GM12878 (cell line): ENCODE data around the gene PDE7B. TPM values are rescaled to one million over a fixed set of nuclear protein-coding genes. Genes with fewer than 3 reads are reported as not detected.

ENCODE experiments used
- ATAC-seq: fragments of 200-7000 bp; cut with Tn5 transposase; 3 replicates; pipeline ENCODE4 v1.9.1; 2020; ENCODE audit warnings: mild to moderate bottlenecking, moderate library complexity
- BruUV-seq: library from RNA; stranded (reverse); fragments of 400-500 nt; replicated peaks from 2 replicates; lab custom pipeline; 2021; lab: Mats Ljungman, UMichigan
- CTCF ChIA-PET: fragments of 300-600 bp; sonication (Branson Sonifier 250); formaldehyde crosslinking; extraction: SDS; loops from one replicate; lab custom pipeline; 2021; ENCODE audit warnings: inconsistent platforms; lab: Yijun Ruan, JAX
- POLR2A ChIA-PET: fragments of 350-600 bp; formaldehyde crosslinking; extraction: SDS; loops from one replicate; lab custom pipeline; 2021; ENCODE audit warnings: inconsistent platforms; lab: Charles Lee
- RAD21 ChIA-PET: fragments of 300-600 bp; sonication (Branson Sonifier 250); formaldehyde crosslinking; loops from one replicate; lab custom pipeline; 2023; ENCODE audit warnings: antibody characterized with exemption; ENCODE audit not compliant: unreplicated experiment; lab: Charles Lee
- SMC1A ChIA-PET: fragments of 300-600 bp; sonication (Branson Sonifier 250); formaldehyde crosslinking; loops from one replicate; lab custom pipeline; 2023; ENCODE audit not compliant: unreplicated experiment, uncharacterized antibody; lab: Charles Lee
- DNase-seq: peaks from one replicate; pipeline ENCODE4 v3.0.0-alpha.2; 2011; ENCODE audit warnings: low read depth, low spot score
- FAIRE-seq: peaks from 3 replicates; lab custom pipeline; 2011; peaks lifted over from hg19 to GRCh38; lab: Jason Lieb, UNC
- H2AFZ ChIP-seq: 2 replicates; pipeline ENCODE4 v1.6.0; 2011; ENCODE audit warnings: low read depth, low read length, control low read depth; ENCODE audit not compliant: control insufficient read depth
- H3K27ac ChIP-seq: 2 replicates; pipeline ENCODE4 v1.5.1; 2011; ENCODE audit warnings: control low read depth; ENCODE audit not compliant: control insufficient read depth, insufficient read depth
- H3K27me3 ChIP-seq, 2 experiments: replicated peaks in 1 of 2; 2 replicates each; pipeline versions ENCODE4 v1.6.0 to v1.6.1; 2011; ENCODE audit warnings: low read length in 1 of 2; ENCODE audit not compliant: control insufficient read depth in 2 of 2, insufficient read depth in 2 of 2
- H3K36me3 ChIP-seq, 2 experiments: 2 replicates each; pipeline ENCODE4 v1.5.1; 2011; ENCODE audit warnings: low read length in 1 of 2; ENCODE audit not compliant: control insufficient read depth in 2 of 2, insufficient read depth in 2 of 2
- H3K4me1 ChIP-seq: 2 replicates; pipeline ENCODE4 v1.6.1; 2011; ENCODE audit warnings: mild to moderate bottlenecking, low read length, moderate library complexity, mixed read lengths; ENCODE audit not compliant: control insufficient read depth, insufficient read depth
- H3K4me2 ChIP-seq: 2 replicates; pipeline ENCODE4 v1.6.0; 2011; ENCODE audit warnings: control low read depth; ENCODE audit not compliant: control insufficient read depth, insufficient read depth
- H3K4me3 ChIP-seq: fragments of 200-600 bp; sonication (generic); 2 replicates; pipeline ENCODE4 v1.5.1; 2016
- H3K79me2 ChIP-seq: 2 replicates; pipeline ENCODE4 v1.6.0; 2011; ENCODE audit warnings: low read length; ENCODE audit not compliant: control insufficient read depth, insufficient read depth
- H3K9ac ChIP-seq: 2 replicates; pipeline ENCODE4 v1.8.0; 2011; ENCODE audit warnings: low read length, control low read depth, mixed read lengths; ENCODE audit not compliant: control insufficient read depth, insufficient read depth
- H3K9me3 ChIP-seq: replicated peaks from 3 replicates; pipeline ENCODE4 v1.5.1; 2011; ENCODE audit warnings: mild to moderate bottlenecking, low read length; ENCODE audit not compliant: control insufficient read depth, insufficient read depth
- H4K20me1 ChIP-seq: 2 replicates; pipeline ENCODE4 v1.6.0; 2011; ENCODE audit not compliant: control insufficient read depth, insufficient read depth
- CBFB ChIP-seq: IDR thresholded peaks from 2 replicates; pipeline ENCODE4 v1.6.1; 2016; ENCODE audit warnings: antibody characterized with exemption, low read depth
- HDGF ChIP-seq: fragments of 450-650 bp; IDR thresholded peaks from 2 replicates; pipeline ENCODE4 v1.6.1; 2016; ENCODE audit warnings: antibody characterized with exemption
- IRF4 ChIP-seq: IDR thresholded peaks from 2 replicates; pipeline ENCODE4 v1.6.1; 2011; ENCODE audit warnings: low read depth, low read length
- RUNX3 ChIP-seq: IDR thresholded peaks from 2 replicates; pipeline ENCODE4 v1.6.1; 2012; ENCODE audit warnings: low read length, inconsistent platforms
- SMAD1 ChIP-seq: fragments of 450-650 bp; IDR thresholded peaks from 2 replicates; pipeline ENCODE4 v1.6.1; 2018; ENCODE audit warnings: mild to moderate bottlenecking, low read depth; ENCODE audit not compliant: partially characterized antibody
- SMC3 ChIP-seq: IDR thresholded peaks from 2 replicates; pipeline ENCODE4 v1.6.1; 2011; ENCODE audit warnings: low read length, improper control_type of control experiment, borderline replicate concordance
- SPI1 ChIP-seq: IDR thresholded peaks from 2 replicates; pipeline ENCODE4 v1.6.1; 2011; ENCODE audit warnings: low read depth, mild to moderate bottlenecking, low read length, moderate library complexity, borderline replicate concordance; ENCODE audit not compliant: insufficient read depth
- TCF3 ChIP-seq: IDR thresholded peaks from 2 replicates; pipeline ENCODE4 v1.6.1; 2012; ENCODE audit warnings: low read depth, mild to moderate bottlenecking, low read length, borderline replicate concordance; ENCODE audit not compliant: insufficient read depth
- YBX1 ChIP-seq: fragments of 450-650 bp; IDR thresholded peaks from 2 replicates; pipeline ENCODE4 v1.6.1; 2016; ENCODE audit warnings: antibody characterized with exemption
- WGBS: methylation state at CpG from one replicate; pipeline ENCODE4 v1.1.6; 2016; ENCODE audit warnings: low lambda C conversion rate; ENCODE audit not compliant: insufficient replicate concordance, insufficient coverage; ENCODE audit errors: missing lambda C conversion rate; 5-methylcytosine and 5-hydroxymethylcytosine counted together
- in situ Hi-C: fragments of 300-500 bp; cut with MboI; formaldehyde crosslinking; loops from 9 replicates; pipeline ENCODE4 v1.14.3; 2018; ENCODE audit warnings: mixed read lengths
- intact Hi-C: fragments of 100-400 bp; cut with micrococcal nuclease; formaldehyde crosslinking; loops from one replicate; pipeline ENCODE4 v1.14.2; 2022; ENCODE audit not compliant: unreplicated experiment
- polyA plus RNA-seq, 11 experiments: library from polyadenylated mRNA; depleted of rRNA in 4 of 11; unstranded in 6 of 11; stranded (reverse) in 5 of 11; fragments of >200 nt; fragmentation: Nextera tagmentation in 4 of 11; fragmentation: Illumina TruSeq in 1 of 11; extraction: Ambion mirVana in 4 of 11; extraction: Trizol in 1 of 11; gene quantifications; 1 replicate in 1 of 11; 2 replicates in 10 of 11; pipeline versions ENCODE4 v1.2.1 to v1.2.3, GENCODE V29; 2011 to 2016; ENCODE audit warnings: inconsistent platforms in 2 of 11, missing spikeins in 2 of 11, low read depth in 1 of 11
- total RNA-seq, 4 experiments: library from RNA; depleted of rRNA in 3 of 4; stranded (reverse); fragments of >200 nt in 3 of 4; fragmentation: Illumina TruSeq in 1 of 4; extraction: Trizol in 1 of 4; gene quantifications; 2 replicates each; pipeline versions ENCODE4 v1.2.1 to v1.2.3, GENCODE V29; 2013 to 2021
- TF ChIP-seq, protein P1 (sequence below): fragments of 450-650 bp; IDR thresholded peaks from 2 replicates; pipeline ENCODE4 v1.6.1; 2017; ENCODE audit warnings: mild to moderate bottlenecking
- TF ChIP-seq, protein P2 (sequence below): fragments of 450-650 bp; IDR thresholded peaks from 2 replicates; pipeline ENCODE4 v1.6.1; 2017; ENCODE audit warnings: low read depth, mild to moderate bottlenecking, moderate library complexity
- TF ChIP-seq, protein P3 (sequence below): fragments of 450-650 bp; IDR thresholded peaks from 2 replicates; pipeline ENCODE4 v1.6.1; 2017; ENCODE audit warnings: antibody characterized with exemption, mild to moderate bottlenecking, moderate library complexity

Gene PDE7B
- total and polyA plus RNA-seq, 10 of the 15 experiments (the other 5 are each of a cell fraction or from before 2014, with no cell fraction given), result not detected

DNA sequence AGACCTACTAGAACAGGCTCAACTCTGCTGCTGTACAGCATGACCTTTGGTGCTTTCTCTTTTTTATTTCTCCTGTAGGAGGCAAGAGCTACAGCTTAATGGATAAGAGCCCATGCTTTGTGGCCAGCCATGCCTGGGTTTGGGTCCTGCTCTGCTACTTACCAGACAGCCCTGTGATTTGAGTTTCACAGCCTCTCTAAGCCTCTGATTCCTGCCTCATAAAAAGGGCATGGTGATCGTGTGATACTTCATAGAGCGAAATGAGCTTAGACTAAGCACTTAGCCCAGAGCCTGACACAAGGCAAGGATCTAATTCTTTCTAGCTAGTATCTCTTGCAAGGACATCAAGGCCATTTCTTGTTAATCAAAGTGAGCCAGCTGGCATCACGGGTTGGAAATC lies 19.3 kb upstream of the PDE7B start:
- no peaks in the 10 kb centered on the region for H3K36me3 ChIP-seq
- no peak overlapping the region for H3K9ac ChIP-seq
- no peak overlapping the region for H3K27ac ChIP-seq
- ChIA-PET SMC1A (no interaction called here), RAD21 (interaction anchor here (1.6 kb wide), 1 partner anchor 77 kb away, joined by 4 read pairs; no protein-coding TSS in a partner anchor), POLR2A (no interaction called here), CTCF (interaction anchor here (1.1 to 1.4 kb wide), 2 partner anchors 77 to 297 kb away, joined by 4 read pairs; no protein-coding TSS in a partner anchor)
- BruUV-seq, result no TSS peak
- no peak overlapping the region for H3K4me3 ChIP-seq
- intact Hi-C loops (no loop called here), in situ Hi-C loops (no loop called here)
- no peaks in the 10 kb centered on the region for H3K79me2 ChIP-seq
- H2AFZ ChIP-seq, result no peak overlapping the region
- H3K27me3 ChIP-seq, result peaks cover 0 to 4% of the 10 kb centered on the region in 2 experiments; a peak in 2 of 4 replicates
- H4K20me1 ChIP-seq, result no peaks in the 10 kb centered on the region
- no peak overlapping the region for H3K4me2 ChIP-seq
- TF ChIP-seq TCF3 (no peak), HDGF (no peak), IRF4 (no peak), YBX1 (no peak)
- 38% methylated on average over 3 of the region's 3 CpGs for WGBS
- FAIRE-seq, result no peak
- ATAC-seq, result no peak
- DNase-seq, result no peak
- H3K9me3 ChIP-seq, result no peaks in the 10 kb centered on the region
- no peaks in the 10 kb centered on the region for H3K4me1 ChIP-seq

DNA sequence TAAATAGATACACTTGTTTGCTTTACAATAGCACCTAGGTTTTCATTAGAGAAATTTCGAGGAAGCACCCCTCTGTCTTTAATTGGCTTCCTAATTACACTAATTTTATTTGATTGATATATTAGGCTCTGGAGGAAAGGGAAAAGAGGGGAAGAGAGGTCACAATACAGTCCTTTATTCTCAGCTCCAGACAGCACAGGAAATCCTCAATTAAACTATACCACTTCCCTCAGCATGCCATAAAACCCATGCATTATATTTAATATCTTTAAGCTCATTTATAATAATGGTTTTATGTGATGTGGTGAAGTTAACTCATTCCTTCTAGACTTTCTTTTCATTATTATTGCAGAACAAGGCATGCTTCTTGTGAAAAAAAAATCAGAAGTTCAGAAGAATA lies 17.7 kb upstream of the PDE7B start:
- DNase-seq (no peak), ATAC-seq (no peak), FAIRE-seq (no peak)
- intact Hi-C loops (no loop called here), in situ Hi-C loops (no loop called here)
- Histone ChIP-seq H3K36me3 (no peaks in the 10 kb centered on the region), H3K9me3 (no peaks in the 10 kb centered on the region), H3K4me1 (no peaks in the 10 kb centered on the region), H3K27ac (no peak overlapping the region), H3K9ac (no peak overlapping the region), H3K79me2 (no peaks in the 10 kb centered on the region), H3K4me3 (no peak overlapping the region), H4K20me1 (no peaks in the 10 kb centered on the region), H2AFZ (no peak overlapping the region), H3K4me2 (no peak overlapping the region), H3K27me3 (peaks cover 0 to 4% of the 10 kb centered on the region in 2 experiments; a peak in 2 of 4 replicates)
- ChIA-PET SMC1A (interaction anchor here (0.7 to 1.7 kb wide), 2 partner anchors 76 to 269 kb away, joined by 3 to 5 read pairs; no protein-coding TSS in a partner anchor), RAD21 (no interaction called here), CTCF (no interaction called here), POLR2A (no interaction called here)
- 0% methylated on average over 1 of the region's 1 CpG for WGBS
- no TSS peak for BruUV-seq
- no peak for TF ChIP-seq CBFB
- no peak for TF ChIP-seq RUNX3
- TF ChIP-seq IRF4, result no peak
- TF ChIP-seq SPI1, result no peak
- TF ChIP-seq, protein P1, sequence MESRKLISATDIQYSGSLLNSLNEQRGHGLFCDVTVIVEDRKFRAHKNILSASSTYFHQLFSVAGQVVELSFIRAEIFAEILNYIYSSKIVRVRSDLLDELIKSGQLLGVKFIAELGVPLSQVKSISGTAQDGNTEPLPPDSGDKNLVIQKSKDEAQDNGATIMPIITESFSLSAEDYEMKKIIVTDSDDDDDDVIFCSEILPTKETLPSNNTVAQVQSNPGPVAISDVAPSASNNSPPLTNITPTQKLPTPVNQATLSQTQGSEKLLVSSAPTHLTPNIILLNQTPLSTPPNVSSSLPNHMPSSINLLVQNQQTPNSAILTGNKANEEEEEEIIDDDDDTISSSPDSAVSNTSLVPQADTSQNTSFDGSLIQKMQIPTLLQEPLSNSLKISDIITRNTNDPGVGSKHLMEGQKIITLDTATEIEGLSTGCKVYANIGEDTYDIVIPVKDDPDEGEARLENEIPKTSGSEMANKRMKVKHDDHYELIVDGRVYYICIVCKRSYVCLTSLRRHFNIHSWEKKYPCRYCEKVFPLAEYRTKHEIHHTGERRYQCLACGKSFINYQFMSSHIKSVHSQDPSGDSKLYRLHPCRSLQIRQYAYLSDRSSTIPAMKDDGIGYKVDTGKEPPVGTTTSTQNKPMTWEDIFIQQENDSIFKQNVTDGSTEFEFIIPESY, result no peak
- TF ChIP-seq SMC3, result no peak
- TF ChIP-seq, protein P2, sequence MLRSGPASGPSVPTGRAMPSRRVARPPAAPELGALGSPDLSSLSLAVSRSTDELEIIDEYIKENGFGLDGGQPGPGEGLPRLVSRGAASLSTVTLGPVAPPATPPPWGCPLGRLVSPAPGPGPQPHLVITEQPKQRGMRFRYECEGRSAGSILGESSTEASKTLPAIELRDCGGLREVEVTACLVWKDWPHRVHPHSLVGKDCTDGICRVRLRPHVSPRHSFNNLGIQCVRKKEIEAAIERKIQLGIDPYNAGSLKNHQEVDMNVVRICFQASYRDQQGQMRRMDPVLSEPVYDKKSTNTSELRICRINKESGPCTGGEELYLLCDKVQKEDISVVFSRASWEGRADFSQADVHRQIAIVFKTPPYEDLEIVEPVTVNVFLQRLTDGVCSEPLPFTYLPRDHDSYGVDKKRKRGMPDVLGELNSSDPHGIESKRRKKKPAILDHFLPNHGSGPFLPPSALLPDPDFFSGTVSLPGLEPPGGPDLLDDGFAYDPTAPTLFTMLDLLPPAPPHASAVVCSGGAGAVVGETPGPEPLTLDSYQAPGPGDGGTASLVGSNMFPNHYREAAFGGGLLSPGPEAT, result no peak
- TF ChIP-seq SMAD1, result no peak
- TF ChIP-seq, protein P3, sequence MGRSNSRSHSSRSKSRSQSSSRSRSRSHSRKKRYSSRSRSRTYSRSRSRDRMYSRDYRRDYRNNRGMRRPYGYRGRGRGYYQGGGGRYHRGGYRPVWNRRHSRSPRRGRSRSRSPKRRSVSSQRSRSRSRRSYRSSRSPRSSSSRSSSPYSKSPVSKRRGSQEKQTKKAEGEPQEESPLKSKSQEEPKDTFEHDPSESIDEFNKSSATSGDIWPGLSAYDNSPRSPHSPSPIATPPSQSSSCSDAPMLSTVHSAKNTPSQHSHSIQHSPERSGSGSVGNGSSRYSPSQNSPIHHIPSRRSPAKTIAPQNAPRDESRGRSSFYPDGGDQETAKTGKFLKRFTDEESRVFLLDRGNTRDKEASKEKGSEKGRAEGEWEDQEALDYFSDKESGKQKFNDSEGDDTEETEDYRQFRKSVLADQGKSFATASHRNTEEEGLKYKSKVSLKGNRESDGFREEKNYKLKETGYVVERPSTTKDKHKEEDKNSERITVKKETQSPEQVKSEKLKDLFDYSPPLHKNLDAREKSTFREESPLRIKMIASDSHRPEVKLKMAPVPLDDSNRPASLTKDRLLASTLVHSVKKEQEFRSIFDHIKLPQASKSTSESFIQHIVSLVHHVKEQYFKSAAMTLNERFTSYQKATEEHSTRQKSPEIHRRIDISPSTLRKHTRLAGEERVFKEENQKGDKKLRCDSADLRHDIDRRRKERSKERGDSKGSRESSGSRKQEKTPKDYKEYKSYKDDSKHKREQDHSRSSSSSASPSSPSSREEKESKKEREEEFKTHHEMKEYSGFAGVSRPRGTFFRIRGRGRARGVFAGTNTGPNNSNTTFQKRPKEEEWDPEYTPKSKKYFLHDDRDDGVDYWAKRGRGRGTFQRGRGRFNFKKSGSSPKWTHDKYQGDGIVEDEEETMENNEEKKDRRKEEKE, result no peak
